ENCODE data around the gene VAV2.

GRCh38 chr9:133889584-133890301, 102.4 kb downstream of the VAV2 start:
- TF ChIP-seq CTCF (IDR thresholded peaks at IDR 0.05) (no peak), POLR2A (IDR thresholded peaks at IDR 0.05) (no peak)
